GM18520 (cell line): ENCODE results near the gene BHLHE41.

Source experiments
- ATAC-seq: cut with Tn5 transposase; IDR thresholded peaks from one replicate; pipeline ENCODE4 v1.9.1; 2021; ENCODE audit not compliant: unreplicated experiment

The BHLHE41 gene

DNA sequence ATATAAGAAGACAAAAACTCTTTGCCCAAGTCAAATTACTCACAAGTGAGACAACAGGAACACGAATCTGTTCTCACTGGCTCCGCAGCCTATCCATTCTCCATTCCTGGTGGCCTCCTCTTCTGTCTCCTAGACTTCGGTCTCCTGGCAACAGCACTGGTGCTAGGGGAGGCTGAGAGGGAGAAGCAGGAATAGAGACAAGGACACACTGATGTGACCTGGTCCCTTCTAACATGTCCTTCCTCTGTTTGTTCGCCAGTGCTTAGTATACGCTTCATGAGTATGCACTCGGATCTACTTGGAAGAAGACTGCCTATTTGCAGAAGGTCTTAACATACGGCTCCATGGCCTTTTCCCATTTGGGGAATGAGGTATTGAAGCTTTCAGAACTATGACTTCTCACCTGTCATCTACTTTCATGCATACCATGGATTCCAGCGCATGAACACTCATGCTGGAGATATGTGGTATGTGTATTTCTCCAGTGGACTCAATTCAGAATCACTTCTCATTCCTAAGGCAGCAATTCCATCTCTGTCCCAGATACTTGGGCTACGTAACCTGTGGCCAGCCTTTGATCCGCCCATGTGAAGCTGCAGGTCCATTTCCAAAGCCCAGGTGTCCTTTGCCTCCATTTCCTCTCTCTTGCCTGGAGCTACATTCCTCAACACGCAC is 33.9 kb downstream of the BHLHE41 start:
- no peak for ATAC-seq

DNA sequence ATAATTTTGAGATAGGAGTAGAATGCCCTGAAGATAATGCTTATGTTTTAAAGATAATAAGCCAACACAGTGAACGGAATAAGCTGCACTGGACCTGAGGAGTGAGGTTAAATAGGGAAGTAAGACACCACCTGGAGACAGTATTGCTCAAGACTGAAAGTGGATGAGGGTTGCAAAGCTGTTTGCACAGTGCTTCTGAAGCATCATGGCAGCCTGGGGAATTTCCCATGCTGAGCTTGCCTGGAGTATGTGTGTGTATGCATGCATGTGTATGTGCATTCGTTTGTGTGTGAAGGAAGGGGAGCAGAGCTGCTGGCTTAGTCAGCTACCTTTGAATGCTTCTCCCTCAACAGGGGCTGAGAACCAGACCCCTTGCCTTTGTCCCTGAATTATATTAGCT is 35.8 kb downstream of the BHLHE41 start:
- peak; percentile 95 for ATAC-seq

DNA sequence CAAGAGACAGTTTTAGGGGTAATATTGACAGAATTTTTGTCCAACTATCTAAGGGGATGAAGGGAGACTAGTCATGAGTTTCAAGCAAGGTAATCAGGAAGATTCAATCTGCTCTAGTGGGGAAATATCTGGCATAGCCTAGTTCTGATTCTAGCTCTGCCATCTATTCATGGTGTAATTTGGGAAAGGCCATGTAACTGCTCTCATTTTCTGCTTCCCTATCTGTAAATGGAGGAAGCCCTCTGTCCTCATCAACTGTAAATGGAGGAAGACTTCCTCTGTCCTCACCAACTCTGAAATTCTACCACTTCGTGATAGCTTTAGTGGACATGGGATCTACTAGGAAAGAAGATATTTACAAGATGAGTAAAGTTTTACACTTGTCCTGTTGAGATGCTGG is 37.9 kb downstream of the BHLHE41 start:
- ATAC-seq = no peak

DNA sequence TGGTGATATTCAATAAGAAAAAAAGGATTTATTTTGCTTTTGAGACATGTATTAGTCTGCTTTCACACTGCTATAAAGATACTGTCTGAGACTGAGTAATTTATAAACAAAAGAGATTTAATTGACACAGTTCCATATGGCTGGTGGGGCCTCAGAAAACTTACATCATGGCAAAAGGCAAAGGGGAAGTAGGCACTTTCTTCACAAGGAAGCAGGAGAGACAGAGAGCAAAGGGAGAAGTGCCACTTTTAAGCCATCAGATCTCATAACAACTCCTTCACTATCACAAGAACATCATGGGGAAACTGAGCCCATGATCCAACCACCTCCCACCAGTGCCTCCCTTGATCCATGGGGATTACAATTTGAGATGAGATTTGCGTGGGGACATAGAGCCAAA is 43.9 kb downstream of the BHLHE41 start:
- ATAC-seq = no peak

DNA sequence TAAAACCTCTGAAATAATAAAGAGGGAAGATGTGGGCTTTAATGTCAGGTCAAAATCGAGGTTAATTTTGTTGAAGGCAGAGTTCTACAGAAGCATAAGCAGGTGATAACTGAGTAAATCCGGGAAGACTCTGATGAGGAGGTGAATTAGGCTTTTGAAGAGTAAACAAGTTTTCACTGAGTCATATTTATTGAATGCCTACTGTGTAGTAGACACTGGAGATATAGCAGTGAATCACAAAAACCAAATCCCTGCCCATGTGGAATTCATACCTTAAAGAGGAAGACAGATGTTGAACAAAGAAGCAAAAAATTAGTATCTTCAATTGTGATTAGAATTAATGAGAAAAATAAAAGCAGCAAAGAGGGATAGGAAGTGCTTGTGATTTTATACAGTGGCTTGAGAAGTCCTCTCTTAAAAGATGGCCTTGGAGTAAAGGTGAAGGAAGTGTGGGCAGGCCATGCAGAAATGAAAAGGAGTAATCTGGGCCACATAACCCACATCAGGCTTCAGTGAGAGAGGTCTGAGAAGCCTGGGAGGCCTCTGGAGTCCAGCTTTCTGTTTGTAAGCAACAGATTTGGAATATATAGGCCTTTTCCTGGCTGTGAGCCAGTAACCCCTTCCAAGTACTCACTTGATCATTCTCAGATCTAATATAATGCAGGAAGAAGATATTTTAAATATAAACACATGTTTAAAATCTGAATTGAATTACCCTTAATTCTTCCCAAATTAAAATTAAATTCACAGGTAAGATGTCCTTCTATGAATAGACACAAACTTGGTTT is 46.7 kb downstream of the BHLHE41 start:
- ATAC-seq = no peak
